Suprapubic skin (tissue), 4 donors: ENCODE data around the gene SPDYE4. TPM values are rescaled to one million over a fixed set of nuclear protein-coding genes. Genes with fewer than 3 reads are reported as not detected.

Experiments used
- DNase-seq, 2 donors: peaks; one replicate each; pipeline ENCODE4 v3.0.0-alpha.2; 2019; ENCODE audit warnings: low spot score in 2 of 2
- H3K27ac ChIP-seq: fragments of 200-600 bp; sonication (generic); one replicate; pipeline ENCODE4 v1.5.1; 2019
- H3K27me3 ChIP-seq: fragments of 200-600 bp; sonication (generic); one replicate; pipeline ENCODE4 v1.5.1; 2019
- H3K36me3 ChIP-seq: fragments of 200-600 bp; sonication (generic); one replicate; pipeline ENCODE4 v1.5.1; 2019
- H3K4me1 ChIP-seq: fragments of 200-600 bp; sonication (generic); one replicate; pipeline ENCODE4 v1.5.1; 2019
- H3K4me3 ChIP-seq: fragments of 200-600 bp; sonication (generic); one replicate; pipeline ENCODE4 v1.5.1; 2019; ENCODE audit warnings: mild to moderate bottlenecking
- H3K9me3 ChIP-seq: fragments of 200-600 bp; sonication (generic); one replicate; pipeline ENCODE4 v1.5.1; 2019
- EP300 ChIP-seq: sonication (generic); formaldehyde crosslinking; IDR thresholded peaks from one replicate; pipeline ENCODE4 v1.6.1; 2017; ENCODE audit warnings: antibody characterized with exemption
- POLR2A ChIP-seq, 2 donors: fragments of 450-650 bp; IDR thresholded peaks; one replicate each; pipeline ENCODE4 v1.6.1; 2017; ENCODE audit warnings: antibody characterized with exemption in 2 of 2, mild to moderate bottlenecking in 2 of 2, moderate library complexity in 2 of 2
- POLR2AphosphoS5 ChIP-seq, 3 donors: sonication (generic); formaldehyde crosslinking; IDR thresholded peaks; one replicate each; pipeline ENCODE4 v1.6.1; 2017; ENCODE audit warnings: antibody characterized with exemption in 3 of 3
- WGBS: methylation state at CpG from one replicate; pipeline ENCODE4 v1.1.5; 2018; 5-methylcytosine and 5-hydroxymethylcytosine counted together
- total RNA-seq, 4 donors: library from RNA; depleted of rRNA; stranded (reverse); fragments of >200 nt; gene quantifications; one replicate each; pipeline ENCODE4 v1.1.0, GENCODE V29; 2016
- TF ChIP-seq, protein P1 (sequence below), 2 donors: fragments of 200-600 bp in 1 of 2; fragments of 450-650 bp in 1 of 2; sonication (generic) in 1 of 2; IDR thresholded peaks; one replicate each; pipeline ENCODE4 v1.5.1; 2016 to 2019; ENCODE audit warnings: antibody characterized with exemption in 2 of 2, mild to moderate bottlenecking in 1 of 2, moderate library complexity in 1 of 2

SPDYE4 gene
- total RNA-seq, 4 donors from 2014 or later, result not detected

DNA sequence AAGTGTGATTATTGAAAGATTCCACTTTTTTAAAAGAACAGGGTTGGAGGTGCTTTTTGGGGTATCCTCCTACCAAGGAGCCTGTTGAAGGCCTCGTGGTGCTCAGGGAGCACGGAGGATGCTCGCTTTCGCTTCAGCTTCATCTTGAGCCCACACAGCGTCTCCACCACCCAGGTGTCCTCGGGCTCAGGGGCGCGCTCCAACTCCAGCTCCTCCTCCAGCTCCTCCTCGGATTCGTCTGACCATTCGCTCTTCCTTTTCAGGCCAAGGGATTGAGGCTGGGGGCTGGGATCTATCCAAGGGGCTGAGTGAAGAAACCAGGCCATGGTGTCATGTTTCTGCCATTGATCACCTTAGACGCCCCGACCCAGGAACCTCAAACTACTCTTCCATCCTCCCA, 1.2 kb downstream of the SPDYE4 start:
- 85% methylated on average over 13 of the region's 13 CpGs for WGBS
- H3K27me3 ChIP-seq, result peaks cover 3% of the 10 kb centered on the region
- H3K27ac ChIP-seq, result no peak overlapping the region
- H3K36me3 ChIP-seq, result no peaks in the 10 kb centered on the region
- TF ChIP-seq POLR2A (IDR thresholded peaks at IDR 0.05) (no peak), EP300 (no peak)
- TF ChIP-seq, protein P1, sequence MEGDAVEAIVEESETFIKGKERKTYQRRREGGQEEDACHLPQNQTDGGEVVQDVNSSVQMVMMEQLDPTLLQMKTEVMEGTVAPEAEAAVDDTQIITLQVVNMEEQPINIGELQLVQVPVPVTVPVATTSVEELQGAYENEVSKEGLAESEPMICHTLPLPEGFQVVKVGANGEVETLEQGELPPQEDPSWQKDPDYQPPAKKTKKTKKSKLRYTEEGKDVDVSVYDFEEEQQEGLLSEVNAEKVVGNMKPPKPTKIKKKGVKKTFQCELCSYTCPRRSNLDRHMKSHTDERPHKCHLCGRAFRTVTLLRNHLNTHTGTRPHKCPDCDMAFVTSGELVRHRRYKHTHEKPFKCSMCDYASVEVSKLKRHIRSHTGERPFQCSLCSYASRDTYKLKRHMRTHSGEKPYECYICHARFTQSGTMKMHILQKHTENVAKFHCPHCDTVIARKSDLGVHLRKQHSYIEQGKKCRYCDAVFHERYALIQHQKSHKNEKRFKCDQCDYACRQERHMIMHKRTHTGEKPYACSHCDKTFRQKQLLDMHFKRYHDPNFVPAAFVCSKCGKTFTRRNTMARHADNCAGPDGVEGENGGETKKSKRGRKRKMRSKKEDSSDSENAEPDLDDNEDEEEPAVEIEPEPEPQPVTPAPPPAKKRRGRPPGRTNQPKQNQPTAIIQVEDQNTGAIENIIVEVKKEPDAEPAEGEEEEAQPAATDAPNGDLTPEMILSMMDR (IDR thresholded peaks at IDR 0.05), result no peak
- H3K4me3 ChIP-seq, result no peak overlapping the region
- no peaks in the 10 kb centered on the region for H3K9me3 ChIP-seq
- no peaks in the 10 kb centered on the region for H3K4me1 ChIP-seq
- DNase-seq, result no peak

DNA sequence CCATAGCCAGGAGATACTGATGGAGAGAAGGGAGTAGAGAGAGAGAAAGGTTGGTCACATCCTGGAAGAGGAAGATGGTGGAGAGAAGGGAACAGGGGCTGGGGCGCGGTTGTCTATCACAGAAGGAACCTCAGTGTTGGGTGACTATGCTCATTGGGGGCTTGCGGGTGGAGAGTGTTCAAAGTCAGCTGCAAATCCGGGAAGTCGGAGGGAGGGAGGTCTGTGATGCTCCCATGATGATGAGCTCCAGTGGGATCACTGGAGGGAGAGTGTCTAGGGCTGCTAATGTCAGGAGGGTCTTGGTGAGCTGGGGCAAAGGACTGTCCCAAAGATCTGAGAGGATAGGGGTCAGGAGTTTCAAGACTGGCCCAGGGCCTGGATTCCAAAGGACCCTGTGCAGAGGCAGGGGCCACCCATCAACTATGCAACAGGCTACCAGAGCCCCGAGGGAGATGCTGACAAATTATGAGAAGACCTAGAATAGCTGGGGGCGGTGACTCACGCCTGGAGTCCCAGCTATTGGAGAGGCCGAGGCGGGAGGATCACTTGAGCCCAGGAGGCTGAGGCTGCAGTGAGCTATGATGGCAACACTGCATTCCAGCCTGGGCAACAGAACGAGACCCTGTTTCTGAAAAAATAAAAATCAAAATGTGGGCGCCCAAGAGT, 2.6 kb downstream of the SPDYE4 start:
- H3K27ac ChIP-seq, result no peak overlapping the region

DNA sequence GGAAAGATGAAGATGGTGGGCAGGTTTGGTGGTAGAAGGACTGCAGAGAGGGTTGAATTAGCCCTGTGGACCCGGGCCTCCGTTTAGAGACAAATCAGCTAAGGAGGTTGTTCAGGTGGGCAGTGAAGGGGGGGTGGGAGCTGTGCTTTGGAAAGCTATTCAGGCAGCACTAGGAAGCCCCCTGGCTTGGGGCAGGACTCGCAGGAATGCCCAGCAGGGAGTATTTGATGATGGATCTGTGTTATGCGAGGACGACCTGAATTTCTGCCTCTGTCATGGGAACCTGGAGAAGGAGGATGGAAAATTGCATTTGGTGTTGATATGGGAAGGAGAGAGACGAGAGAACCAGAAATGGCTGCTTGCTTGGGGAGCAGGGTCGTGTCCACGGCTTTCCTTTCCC, 3.5 kb downstream of the SPDYE4 start:
- Histone ChIP-seq H3K9me3 (no peaks in the 10 kb centered on the region), H3K4me3 (no peak overlapping the region), H3K4me1 (no peaks in the 10 kb centered on the region), H3K36me3 (no peaks in the 10 kb centered on the region), H3K27me3 (peaks cover 3% of the 10 kb centered on the region), H3K27ac (no peak overlapping the region)
- TF ChIP-seq POLR2A (IDR thresholded peaks at IDR 0.05) (no peak), POLR2AphosphoS5 (IDR thresholded peaks at IDR 0.05) (no peak), EP300 (no peak)
- TF ChIP-seq, protein P1 (IDR thresholded peaks at IDR 0.05), result no peak
- DNase-seq, result no peak
- 76% methylated on average over 8 of the region's 8 CpGs for WGBS

More for the DNA sequence above, 2.6 kb downstream of the SPDYE4 start:
- TF ChIP-seq, protein P1 (IDR thresholded peaks at IDR 0.05), result no peak
- WGBS, result 90% methylated on average over 12 of the region's 12 CpGs
- no peaks in the 10 kb centered on the region for H3K4me1 ChIP-seq
- DNase-seq, result no peak
- H3K4me3 ChIP-seq, result no peak overlapping the region
- H3K9me3 ChIP-seq, result no peaks in the 10 kb centered on the region
- H3K36me3 ChIP-seq, result no peaks in the 10 kb centered on the region
- H3K27me3 ChIP-seq, result peaks cover 3% of the 10 kb centered on the region

DNA sequence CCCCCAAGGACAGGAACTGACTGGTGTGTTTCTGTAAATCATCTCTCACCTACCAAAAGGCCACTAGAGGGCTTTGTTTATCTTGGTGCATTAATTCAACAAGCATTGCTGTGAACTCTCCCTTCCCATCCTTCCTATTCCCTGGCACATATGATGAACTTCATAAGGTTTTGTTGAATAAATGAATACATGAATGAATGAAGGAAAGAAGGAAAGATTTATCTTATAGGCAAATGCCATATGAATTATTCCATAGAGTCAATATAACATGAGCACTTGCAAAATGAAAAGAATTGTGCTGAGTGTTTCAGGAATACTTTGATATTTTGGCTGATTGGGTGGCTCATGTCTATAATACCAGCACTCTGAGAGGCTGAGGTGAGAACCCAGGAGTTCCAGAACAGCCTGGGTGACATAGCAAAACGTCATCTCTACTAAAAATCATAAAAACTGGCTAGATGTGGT, 4.3 kb downstream of the SPDYE4 start:
- Histone ChIP-seq H3K27ac (no peak overlapping the region), H3K27me3 (peaks cover 3% of the 10 kb centered on the region), H3K4me1 (no peaks in the 10 kb centered on the region), H3K9me3 (no peaks in the 10 kb centered on the region), H3K4me3 (no peak overlapping the region), H3K36me3 (no peaks in the 10 kb centered on the region)
- TF ChIP-seq POLR2A (IDR thresholded peaks at IDR 0.05) (no peak), POLR2AphosphoS5 (IDR thresholded peaks at IDR 0.05) (no peak), EP300 (no peak)
- TF ChIP-seq, protein P1 (IDR thresholded peaks at IDR 0.05), result no peak
- no peak for DNase-seq
- WGBS, result 48% methylated on average over 1 of the region's 1 CpG

DNA sequence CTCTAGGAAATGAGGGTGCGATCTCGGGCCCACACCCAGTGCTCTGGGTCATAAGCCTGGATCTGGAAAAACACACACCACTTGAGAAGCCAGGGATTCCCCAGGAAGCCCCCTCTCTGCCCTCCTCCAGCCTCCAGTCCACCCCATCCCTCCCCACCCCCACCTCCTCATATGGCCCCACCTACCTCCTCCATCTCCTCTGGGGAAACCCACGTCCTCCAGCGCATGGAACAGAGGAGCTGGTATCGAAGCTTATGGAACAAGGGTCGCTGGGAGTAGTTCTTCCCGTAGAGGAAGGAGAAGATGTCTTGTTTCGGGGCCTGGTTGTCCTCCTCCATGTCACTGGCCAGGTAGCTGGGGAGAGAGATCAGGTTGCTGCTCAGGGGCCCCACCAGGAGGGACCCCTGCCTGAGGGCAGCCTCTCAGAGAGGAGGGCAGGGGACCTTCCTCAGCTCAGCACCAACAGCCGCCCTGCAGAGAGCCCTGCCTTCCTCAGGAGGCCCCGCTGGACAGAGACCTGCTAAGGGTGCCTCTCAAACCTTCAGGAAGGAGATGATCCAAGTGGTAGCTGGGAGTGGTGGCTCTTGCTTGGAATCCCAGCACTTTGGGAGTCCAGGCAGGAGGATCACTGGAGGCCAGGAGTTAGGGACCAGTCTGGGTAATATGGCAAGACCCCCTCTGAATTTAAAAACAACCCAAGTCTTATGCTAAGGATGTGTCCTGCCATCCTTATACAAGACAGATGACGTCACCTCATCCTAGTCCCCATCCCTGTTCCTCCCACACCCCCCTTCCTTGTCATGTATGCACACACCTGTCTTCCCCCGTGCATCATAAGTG, 5.0 kb downstream of the SPDYE4 start:
- Histone ChIP-seq H3K9me3 (no peaks in the 10 kb centered on the region), H3K27me3 (peaks cover 3% of the 10 kb centered on the region), H3K4me1 (no peaks in the 10 kb centered on the region), H3K4me3 (no peak overlapping the region), H3K27ac (no peak overlapping the region), H3K36me3 (no peaks in the 10 kb centered on the region)
- no peak for TF ChIP-seq POLR2A (IDR thresholded peaks at IDR 0.05)
- no peak for TF ChIP-seq EP300
- WGBS, result 82% methylated on average over 9 of the region's 12 CpGs
- DNase-seq, result no peak
